HG02759 (cell line): ENCODE measurements around the gene USP16.
A peak's percentile ranks its signal among the peaks of the same experiment; 100 is the strongest.
"Not testable (repeated sequence)": the region's sequence is repeated elsewhere in the genome, so short reads cannot be mapped to it uniquely, and the experiment has no call there.

Source experiments
- ATAC-seq: cut with Tn5 transposase; IDR thresholded peaks from one replicate; pipeline ENCODE4 v1.9.1; 2021; ENCODE audit warnings: mild to moderate bottlenecking, moderate library complexity; ENCODE audit not compliant: unreplicated experiment

The USP16 gene

DNA sequence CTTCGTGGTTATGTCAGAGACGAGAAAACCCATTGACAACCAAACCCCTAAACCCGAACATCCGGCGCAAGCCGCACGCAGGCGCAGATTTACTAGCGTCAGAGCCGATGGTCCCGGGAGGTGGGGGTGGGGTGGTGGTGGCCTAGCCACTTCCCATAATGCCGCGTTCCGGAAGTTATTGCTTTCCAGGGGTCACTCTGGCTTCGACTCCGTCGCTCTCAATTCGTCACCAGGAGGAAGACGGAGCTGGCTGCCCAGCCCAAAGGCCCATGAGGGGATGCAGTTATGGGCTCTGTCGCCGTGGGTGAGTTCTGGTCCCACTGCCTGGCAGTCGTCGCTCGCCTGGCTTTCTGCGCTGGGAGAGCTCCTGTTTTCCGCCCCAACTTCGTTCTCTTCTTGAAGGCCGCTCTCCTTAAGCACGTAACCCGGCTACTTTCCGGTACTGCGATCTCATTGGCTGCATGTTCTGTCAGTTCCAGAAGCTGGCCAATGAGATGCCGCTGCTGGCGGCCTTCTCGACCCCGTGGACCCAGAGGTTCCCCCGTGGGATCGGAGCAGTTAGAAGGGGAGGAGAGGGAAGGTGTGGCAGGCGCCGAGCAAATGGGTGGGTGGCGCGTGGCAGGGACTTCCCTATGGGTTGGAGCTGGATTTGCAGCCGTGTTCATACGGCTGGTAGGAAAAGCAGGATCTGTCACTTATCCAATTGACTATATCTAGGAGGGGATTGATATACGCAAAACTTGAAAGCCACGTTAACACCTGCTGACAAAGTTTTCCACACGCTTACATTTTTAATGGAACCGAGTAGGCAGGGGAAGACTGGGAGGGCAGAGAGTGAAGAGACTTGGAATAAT is at the start of gene USP16:
TSS of gene USP16 (plus strand) at position 195 of the 854 bp plus-strand sequence. CDS start 3,246 bp downstream, outside the sequence.
- peak; percentile 98 for ATAC-seq

DNA sequence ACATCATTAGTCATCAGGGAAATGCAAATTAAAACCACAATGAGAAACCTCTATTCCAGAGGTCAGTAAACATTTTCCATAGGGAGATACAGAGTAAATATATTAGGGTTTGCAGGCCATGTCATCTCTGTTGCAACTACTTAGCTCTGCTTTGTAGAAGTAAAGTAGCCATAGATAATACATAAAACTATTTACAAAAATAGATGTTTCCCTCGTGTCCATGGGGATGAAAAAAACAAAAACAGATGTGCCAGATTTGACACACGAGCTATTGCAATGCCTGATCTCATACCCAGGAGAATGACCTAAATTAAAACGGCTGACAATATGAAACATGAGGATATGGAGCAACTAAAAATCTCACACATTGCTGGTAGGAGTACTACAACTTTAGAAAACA is 49.1 kb upstream of the USP16 start:
- ATAC-seq, result no peak

DNA sequence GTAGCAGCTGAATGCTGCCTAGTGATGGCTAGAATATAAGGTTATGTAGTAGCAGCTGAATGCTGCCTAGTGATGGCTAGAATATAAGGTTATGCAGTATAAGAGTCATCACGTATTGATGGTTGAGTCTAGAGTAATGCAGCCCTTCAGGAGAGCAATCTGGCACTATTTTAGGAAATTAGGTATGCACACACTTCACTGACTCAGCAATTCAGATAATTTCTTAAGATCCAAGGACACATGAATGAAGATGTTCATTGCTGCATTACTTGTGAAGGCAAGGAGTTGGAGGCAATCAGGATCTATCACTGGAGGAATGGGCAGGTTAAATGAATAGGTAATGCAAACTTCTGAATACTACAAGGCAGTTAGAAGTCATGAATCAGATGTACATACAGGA is 45.4 kb upstream of the USP16 start:
- no peak for ATAC-seq

DNA sequence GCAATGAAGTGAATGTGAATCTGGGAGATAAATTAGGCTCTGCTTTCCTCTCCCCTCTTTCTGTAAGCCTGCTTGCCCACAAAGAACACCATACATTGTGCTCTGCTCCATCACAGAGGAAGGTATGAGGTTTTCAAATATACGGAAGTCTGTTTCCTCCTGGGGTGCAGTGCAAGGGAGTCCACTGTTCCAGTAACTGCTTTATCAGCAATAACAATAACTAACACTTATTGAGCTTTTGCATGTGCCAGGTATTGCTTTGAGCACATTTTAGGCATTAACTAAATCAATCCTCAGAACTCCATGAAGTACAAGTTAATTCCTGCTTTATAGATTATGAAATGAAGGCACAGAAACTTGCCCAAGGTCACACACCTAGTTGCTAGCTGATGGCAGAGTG is 41.8 kb upstream of the USP16 start:
- ATAC-seq, result no peak

DNA sequence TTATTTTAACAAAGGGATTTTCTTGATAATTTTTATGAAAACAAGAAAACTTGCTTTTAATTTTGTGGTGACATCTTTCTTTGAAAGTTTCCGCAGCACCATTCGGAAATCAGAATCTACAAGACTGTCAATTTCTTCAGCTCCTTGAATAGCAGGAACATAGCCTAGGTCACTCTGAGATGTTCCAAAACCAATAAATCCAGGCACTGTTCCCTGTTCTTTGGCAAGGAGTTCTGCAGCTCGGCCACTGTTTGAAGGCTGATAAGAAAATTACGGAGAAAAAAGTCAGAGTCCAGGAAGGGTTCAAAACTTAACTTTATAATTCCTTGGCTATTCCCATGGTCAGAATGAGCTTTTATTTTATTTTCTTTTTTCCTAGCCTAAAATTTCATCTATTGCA is 37.8 kb upstream of the USP16 start:
- no peak for ATAC-seq

DNA sequence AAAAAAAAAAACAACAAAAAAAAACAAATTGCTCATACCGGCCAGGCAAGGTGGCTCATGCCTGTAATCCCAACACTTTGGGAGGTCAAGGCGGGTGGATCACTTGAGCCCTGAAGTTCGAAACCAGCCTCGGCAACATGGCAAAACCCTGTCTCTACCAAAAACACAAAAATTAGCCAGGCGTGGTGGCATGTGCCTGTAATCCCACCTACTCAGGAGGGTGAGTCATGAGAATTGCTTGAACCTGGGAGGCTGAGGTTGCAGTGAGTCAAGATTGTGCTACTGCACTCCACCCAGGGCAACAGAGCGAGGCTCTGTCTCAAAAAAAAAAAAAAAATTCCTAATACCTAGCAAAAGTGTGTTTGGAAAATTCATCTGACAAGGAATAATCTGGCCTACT is 36.3 kb upstream of the USP16 start:
- not testable (repeated sequence) for ATAC-seq

DNA sequence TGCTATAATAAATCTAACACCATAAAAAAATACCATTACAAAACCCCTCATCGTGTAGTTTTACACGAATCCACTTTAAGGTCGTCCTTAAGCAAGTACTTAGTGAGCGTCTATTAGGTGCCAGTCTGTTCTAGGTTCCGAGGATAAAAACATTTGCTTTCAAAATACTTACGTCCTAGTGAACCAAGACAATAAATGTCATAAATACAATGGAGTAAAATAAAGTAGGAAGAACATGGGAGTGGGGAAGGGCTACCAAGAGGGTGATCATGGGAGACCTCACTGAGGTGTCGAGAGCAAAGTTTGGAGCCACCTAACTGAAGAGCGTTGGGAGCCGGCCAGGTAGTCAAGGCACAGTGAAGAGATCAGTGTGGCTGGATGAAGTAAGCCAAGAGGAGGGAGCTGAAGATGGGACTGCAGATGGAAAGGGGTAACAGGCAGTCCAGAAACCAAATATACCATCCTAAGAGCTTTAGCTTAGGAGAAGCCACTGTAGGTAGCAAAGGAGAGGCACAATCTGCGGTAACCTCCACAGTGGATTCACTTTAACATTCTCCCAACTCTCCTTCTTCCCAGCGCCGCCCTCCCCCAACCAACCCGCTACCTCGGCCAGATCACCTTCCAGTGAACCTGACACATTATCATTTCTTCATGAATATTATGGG is 32.5 kb upstream of the USP16 start:
- ATAC-seq, result peak; percentile 1

DNA sequence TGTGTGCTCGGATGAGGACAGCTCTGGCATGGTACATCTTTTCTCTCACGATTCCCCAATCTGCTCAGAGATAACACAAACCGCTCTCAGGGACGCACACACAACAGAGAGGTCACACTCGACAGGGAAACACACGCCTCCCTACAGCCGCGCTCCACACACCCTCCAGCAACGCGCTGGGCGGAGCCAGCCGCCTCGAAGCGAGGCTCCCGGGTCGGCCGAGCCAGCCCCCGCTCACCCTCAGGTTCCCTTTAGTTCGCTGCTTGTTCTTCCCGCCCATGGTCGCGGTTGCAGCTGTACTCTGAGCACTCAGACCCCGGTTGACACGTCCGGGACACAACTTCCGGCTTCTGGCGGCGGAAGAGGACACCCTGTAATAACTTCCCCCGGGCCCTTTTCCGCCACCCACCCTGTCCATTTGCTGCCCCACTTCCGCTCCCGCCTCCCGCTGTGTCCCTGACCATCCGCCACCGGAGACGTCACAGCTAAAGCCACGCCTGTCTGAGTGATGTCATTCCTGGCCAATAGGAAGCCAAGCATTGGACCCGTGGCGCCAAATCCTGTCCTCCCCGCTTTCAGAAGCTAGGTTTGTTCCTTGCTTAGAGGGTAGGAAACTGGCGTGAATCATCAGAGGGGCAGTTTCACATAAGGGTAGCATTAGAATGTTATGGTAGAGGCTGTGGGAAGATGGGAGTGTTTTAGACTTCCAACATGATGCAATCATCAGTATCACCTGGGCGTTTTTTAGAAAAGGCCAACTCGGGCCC is 31.8 kb upstream of the USP16 start, which contains the start of gene LTN1:
TSS of gene LTN1 (minus strand) at position 352 of the 767 bp plus-strand sequence. CDS start at position 280, 72 bp downstream.
- ATAC-seq, result peak; percentile 96

DNA sequence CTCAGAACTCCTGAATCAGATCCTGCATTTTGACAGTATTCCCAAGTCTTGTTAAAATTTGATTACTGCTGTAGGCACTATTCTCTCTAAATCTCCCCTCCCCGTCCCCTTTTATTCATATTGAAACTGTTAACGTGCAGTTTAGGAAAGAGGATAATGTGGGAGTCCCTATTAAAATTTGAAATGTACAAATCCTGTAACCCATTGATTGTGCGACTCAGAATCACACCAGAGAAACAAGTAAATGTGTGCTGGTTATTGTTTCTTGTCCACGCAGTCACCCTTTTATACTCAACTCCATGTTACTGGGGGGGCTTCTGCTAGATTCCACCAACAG is 31.2 kb upstream of the USP16 start:
- no peak for ATAC-seq

DNA sequence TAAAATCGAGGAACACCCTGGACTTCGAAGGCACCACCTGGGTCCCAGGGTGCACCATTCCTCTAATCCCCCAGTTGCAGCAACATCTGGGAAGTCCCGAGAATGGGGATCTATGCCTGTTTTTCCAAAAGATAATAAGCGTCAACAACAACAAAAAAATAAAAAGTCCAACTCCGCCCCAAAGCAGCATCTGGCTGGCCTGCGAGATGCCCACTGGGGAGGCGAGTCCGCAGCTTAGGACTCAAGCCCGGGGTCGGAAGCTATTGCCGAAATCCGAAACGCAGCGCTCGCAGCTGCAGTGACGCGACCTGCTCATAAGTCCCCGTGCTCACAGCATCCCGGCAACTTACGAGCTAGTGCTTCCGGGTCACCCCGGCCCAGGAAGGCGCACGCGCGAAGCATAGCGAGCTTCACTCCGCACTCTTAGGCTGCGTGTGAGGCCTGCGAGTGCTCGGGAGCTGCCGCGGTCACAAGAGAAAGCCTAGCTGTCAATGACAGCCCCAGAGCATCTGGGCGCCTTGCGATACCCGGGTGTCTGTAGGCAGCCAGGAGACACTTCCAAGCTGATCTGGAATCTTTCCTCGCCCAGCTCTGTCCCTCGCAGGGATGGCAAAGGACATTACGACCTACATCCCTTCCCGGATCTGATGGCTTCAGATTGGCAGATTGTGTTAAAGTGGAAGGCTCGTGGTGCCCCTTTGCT is 21.9 kb upstream of the USP16 start:
- peak; percentile 100 for ATAC-seq

DNA sequence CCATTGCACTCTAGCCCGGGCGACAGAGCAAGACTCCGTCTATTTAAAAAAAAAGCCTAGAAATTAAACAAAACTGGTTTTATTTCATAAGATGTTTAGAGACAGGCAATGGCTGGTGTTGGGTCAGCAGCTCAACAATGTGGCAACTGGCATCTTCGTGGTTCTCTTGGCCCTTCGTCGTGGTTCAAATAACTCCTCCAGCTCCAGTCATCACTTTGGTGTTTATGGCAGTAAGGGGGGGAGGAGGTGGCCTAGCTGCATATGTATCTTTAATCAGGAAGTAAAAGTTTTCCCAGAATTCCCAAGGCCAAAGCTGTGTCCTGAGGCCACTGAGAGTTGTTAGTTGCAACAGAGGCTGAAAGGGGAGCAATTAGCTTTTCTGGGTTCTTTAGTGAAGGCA is 18.8 kb upstream of the USP16 start:
- no peak for ATAC-seq

DNA sequence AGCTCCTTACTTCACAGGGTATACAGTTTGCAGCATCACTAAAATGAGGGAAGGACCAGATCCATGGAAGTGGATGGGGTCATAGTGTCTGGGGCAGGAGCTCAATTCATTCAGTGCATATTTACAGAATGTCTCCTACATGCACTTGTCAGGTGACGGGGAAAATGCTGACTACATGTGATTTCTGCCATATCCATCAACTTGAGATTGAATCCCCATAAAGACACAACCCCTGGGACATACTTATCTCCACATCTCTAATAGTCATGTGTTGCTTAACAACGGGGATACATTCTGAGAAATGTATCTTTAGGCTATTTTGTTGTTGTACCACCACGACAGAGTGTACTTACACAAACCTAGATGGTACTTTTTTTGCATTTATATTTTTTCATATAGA is 17.3 kb upstream of the USP16 start:
- ATAC-seq, result no peak

DNA sequence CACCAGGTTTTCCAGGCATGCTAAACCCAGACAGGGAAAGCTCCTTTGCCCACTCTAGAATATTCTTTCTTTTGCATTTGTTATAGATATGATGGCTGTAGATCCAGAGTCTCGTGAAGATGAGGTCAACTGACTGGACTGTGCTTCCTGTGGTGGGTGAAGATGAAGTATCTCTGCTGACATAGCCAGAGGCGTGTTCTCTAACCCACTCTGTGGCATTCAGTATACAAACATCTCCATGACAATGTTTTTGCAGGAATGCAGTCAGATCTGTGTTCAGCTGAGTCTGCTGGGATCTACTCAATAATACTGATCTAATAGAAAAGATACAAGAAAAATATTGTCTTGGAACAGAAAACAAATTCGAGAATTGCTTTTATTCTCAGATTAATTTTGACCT is 16.7 kb upstream of the USP16 start:
- ATAC-seq, result no peak

DNA sequence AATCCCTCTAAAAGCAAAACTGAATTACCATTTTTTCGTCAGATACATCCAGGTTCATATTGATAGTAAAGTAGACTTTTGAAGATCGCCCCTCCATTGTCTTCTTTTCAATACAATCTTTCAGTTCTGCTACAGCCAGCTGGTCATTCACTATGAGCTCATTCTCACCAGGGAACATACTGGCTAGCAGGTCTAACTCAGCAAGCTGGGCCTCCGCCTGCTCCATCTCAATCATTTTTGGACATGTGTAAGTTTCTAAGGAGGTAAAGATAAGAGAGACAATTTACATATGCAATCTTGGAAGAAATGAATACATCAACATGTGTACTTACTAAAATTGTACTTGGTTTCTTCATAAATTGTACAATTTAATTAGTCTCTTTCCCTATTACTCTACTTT is 16.1 kb upstream of the USP16 start:
- no peak for ATAC-seq

DNA sequence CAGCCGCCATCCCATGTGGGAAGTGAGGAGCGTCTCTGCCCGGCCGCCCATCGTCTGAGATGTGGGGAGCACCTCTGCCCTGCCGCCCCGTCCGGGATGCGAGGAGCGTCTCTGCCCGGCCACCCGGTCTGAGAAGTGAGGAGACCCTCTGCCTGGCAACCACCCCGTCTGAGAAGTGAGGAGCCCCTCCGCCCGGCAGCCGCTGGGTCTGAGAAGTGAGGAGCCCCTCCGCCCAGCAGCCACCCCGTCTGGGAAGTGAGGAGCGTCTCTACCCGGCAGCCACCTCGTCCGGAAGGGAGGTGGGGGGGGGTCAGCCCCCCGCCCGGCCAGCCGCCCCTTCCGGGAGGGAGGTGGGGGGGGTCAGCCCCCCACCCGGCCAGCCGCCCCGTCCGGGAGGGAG is 13.2 kb upstream of the USP16 start:
- ATAC-seq, result not testable (repeated sequence)

DNA sequence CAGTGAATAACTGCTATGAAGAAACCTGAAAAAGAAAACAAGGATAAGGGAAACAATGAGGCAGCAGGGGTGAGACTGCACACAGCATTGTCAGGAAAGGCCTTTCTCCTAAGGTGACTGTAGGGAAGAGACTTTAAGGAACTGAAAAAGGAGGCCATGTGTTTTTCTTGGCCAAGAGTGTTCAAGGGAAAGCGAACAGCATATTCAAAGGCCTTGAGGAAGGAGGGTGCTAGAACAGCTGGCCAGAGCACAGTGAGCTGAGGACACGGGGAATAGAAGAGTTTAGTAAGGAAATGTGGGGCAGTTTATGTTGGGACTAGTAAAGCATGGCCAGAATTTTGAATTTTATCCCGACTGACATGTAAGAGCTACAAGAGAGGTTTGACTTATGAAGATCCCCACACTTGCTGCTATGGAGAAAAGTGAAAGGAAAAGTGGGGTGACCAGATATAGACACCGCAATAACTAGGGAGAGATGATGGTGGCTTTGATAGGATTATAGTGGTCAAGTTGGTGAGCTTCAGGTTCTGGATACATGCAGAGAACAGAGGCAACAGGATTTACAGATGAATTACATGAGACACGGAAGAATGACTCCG is 6.7 kb upstream of the USP16 start:
- ATAC-seq, result no peak

DNA sequence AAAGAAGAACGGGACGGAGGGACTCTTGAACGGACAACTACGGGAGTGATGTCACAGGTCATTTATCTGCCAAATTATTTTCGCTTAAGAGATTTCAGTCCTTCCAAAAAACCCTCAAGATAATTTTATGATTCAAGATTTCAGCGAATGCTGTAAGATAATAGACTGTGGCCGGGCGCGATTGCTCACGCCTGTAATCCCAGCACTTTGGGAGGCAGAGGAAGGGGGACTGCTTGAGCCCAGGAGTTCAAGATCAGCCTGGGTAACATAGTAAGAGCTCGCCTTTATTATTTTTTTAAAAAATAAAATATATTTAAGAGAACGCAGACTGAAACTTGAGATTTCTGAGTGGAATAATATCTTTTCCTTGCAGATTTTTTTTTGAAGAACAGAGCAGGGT is 5.9 kb upstream of the USP16 start:
- ATAC-seq, result peak; percentile 10

DNA sequence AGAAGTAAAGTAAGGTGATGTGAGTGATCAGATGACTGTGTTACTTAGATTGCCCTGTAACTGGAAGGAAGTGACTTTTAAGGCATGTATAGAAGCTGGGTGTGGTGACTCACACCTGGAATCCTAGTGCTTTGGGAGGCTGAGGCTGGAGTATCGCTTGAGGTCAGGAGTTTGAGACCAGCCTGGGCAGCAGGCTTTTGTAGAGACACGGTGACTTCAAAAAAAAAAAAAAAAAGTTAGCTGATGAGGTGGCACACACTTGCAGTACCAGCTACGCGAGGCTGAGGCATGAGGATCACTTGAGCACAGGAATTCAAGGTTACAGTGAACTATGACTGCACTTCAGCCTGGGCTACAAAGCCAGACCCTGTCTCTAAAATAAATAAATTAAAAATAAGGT is 2.3 kb upstream of the USP16 start:
- no peak for ATAC-seq

DNA sequence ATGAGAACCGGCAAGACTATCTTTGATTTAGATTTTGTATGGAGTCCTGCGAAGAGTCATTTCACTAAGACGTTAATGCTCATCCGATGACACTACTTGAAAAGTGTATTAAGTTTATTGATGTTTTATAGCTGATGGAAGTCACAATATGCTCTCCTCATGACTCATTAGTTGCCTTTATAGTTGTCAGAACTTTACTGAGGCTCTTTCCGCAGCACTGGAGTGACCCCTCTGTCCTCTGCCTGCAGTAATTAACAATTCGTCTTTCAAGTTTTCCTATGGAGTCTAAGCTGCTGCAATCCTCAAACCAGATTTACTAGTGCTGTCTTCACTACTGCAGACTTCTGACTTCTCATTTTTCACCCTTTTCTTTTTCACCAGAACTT is 853 bp downstream of the USP16 start:
- ATAC-seq, result no peak

DNA sequence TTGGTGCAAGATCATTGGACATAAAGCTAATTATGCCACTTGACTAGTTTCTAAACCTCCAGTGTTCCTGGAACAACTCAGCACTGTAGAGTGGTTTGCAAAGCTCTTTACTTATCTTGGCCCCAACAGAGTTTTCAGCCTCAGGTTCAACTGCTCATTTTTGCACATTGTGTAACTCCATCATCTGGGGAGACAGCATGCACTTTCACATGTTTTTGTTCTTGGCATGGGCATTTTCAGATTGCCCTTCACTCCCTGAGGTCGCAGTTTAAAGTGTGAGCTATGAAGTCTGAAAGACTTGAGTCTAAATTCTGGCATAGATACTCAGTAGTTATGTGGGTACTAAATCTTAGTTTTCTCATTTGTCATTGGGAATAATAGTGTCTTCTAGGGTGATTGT is 5.1 kb downstream of the USP16 start:
- ATAC-seq, result no peak

DNA sequence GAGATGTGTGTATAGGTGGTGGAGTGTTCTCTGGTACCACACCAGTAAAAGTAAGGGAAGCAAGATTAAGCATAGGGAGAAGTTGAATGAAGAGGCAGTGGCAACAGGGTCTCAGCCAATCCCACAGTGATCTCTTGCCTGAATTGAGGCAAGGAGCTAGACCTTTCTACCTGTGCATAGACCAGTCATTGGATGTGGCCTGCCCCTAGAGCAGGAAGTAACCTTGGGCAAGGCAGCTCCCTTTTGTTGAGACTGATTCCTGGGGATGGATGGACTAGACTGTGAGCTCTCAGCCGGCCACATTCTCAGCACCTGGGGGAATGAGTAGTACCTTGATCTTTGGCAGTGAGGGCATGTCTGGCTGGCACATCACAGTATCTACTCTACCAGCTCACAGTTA is 6.4 kb downstream of the USP16 start:
- ATAC-seq, result no peak
